COR-L47 (cell line): ENCODE data around the gene ISG15.
"Not testable (repeated sequence)": the region's sequence is repeated elsewhere in the genome, so short reads cannot be mapped to it uniquely, and the experiment has no call there.

Experiments
- DNase-seq: peaks from one replicate; lab custom pipeline; 2025; lab: John Stamatoyannopoulos, UW

Gene ISG15

GRCh38 chr1:975365-975764 lies 37.9 kb upstream of the ISG15 start:
- no peak for DNase-seq

DNA sequence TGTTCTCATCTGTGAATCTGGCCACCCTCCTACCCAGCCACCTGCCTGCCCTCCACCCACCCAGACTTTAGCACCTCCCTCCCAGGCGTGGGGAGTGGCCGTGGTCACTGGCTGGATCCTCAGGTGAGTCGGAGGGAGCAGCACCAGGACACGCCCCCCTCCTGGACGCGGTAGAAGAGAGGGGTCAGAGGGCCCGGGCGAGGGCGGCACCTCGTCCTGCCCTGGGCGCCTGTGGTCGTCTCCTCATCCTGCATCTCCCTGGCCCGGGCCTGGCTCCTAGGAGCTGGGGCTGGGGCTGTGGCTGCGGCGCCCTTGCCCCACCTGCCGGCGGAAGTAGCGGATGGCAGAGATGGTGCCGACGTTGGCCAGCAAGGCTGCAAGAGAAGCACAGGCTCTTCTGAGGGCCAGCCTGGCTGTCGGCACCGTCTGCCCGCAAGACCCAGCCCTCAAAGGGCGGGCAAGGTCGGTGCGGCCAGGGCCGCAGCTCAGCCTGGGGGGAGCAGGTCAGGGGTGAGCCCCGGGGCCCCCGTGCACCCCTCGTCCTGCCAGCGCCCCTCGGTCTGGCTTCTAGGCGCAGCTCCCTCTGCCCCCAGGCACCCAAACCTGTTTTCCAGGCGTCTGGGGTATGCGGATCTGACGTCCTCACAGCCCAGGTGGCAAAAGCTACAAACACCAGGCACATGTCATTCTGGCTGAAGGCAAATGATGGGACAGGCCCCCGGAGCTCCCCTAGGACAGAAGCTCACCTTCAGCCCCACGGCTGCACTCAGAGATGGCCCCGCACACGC lies 37.2 kb upstream of the ISG15 start:
- peak; percentile 65 for DNase-seq

DNA sequence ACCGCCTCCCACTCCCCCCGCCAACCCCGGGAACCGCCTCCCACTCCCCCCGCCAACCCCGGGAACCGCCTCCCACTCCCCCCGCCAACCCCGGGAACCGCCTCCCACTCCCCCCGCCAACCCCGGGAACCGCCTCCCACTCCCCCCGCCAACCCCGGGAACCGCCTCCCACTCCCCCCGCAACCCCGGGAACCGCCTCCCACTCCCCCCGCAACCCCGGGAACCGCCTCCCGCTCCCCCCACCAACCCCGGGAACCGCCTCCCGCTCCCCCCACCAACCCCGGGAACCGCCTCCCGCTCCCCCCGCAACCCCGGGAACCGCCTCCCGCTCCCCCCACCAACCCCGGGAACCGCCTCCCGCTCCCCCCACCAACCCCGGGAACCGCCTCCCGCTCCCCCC lies 36.5 kb upstream of the ISG15 start:
- DNase-seq: not testable (repeated sequence)

GRCh38 chr1:978069-978834 lies 35.0 kb upstream of the ISG15 start:
- no peak for DNase-seq

DNA sequence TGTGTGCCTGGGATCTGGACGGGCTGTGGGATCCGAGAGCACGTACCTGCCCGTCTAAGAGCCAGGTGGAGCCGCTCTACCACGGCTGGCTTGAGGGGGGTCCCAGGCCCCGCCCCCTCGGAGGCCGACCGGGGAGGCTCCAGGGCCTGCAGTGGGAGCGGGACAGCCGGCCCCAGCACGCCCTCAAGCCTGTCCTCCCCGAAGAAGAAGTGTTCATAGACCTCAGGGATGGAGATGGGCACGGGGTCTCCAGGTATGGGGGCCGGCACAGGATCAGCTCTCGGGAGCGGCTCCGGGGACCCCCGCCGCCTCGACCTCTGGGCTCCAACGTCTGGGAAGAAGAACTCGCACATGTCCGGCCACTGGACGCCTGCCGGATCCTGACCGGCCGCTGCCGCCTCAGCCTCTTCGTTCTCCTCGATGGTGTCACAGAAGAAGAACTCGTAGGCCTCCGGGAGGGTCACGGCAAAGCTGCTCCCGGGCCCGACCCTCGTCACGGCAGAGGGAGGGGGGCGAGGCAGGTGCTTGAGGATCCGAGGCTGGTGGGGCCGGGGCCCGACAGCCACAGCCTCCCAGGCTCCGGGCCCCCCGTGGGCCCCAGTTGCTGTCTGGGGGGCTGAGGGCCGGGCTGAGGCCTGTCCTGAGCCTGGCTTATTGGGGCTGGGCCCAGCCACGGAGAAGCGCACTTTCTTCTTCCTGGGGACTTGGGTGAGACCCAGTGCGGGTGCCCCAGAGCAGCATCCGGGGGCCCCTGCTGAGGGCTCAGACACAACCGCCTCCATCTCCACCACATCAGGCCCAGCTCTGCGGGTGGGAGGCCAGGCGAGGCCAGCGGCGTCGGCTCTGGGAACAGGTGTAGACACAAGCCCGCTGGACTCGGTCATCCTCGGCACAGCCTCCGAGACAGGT lies 34.2 kb upstream of the ISG15 start:
- DNase-seq: no peak

DNA sequence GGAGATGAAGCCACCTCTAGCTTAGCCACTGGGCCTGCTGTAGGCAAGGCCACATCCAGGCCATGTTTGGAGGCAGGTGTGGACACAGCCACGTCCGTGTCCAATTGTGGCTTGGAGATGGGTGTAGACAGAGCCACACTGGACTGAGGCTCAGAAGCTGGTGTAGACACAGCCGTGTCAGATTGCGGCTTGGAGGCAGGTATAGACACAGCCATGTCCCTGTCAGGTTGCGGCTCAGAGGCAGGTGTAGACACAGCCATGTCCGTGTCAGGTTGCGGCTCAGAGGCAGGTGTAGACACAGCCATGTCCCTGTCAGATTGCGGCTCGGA lies 33.6 kb upstream of the ISG15 start:
- no peak for DNase-seq

- no peak for DNase-seq
Observed at GRCh38 chr1:980137-980571, 33.1 kb upstream of the ISG15 start.

DNA sequence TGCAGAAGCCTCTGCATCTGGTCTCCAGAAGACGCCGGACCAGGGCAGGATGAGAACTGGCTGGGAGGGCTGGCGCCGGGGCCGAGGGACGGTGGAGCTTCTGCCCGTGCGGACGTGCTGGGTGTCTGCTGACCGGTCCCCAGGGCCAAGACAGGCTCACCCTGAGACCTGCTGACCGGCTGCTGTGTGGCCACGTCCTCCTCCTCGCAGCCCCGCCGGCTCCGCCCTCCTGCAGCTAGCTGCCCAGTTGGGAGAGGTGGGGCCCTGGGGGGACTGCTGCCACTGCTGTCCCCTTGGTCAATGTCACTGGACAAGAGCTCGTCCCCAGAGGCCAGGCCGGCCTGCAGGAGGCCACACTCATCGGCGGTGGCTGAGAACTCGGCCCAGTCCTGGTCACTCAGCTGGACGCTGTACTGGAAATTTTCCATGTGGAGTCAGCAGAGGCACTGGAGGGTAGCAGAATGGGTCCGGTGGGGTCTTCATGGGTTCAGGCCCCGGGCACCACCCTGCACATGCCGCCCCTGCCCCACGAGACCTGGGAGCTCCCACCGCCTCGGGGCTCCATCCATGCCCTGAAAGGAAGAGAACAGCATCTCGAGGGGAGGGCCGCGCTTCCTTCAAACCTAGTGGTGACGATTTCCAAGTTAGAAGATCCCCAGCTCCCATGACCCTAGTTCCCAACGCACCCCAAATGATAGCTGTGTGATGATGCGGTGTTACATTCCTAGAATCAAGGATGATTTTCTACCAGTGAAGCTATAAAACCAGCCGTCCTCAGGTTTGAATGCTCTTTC lies 32.5 kb upstream of the ISG15 start:
- no peak for DNase-seq

DNA sequence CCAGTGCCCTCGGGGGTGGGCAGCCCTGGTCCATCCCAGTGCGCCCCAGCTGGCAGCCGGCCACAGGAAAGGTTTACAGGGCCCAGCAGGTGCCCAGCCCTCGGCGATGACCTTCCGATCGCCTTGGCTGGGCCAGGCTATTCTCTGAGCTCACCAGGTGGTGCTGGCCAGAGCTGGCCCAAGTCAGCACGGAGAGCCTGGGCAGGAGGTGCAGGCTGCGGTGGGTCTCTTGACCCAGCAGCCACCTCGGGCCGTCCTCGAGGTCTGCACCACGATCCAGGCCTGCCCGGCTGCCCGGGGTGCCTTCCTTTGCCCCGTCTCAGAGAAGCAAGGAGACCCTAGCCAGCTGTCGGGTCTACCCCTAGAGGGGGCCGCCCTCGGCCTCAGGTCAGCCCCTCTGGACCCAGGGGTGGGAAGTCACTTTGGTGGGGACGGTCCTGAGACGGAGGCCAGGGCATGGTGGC lies 31.8 kb upstream of the ISG15 start:
- DNase-seq: no peak

DNA sequence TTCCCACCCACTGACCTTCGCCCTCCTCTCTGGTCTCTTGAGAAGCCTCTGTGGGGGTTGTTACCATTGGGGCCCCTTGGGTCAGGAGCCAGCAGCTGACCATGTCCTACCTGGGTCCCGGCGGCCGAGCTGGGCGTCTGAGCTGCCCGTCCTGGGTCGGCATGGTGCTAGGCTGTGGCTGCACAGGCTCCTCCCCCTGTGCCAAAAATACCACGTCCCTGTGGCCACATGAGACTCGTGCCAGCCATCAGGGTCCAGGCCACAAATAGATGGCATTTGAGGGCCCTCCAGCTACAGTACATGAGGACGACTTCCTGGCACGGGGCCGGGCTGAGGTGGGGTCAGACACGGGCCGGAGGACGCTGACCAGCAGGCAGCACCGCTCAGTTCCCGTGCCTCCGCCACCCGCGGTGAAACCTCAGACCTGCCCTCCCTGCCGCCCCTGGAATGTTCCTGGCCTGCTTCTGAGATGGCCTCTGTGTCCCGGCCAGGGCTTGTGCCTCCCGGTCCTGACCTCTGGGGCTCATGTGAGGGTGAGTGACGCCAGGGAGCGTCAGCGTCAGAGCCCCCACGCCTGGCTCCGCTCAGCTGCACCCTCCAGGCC lies 31.2 kb upstream of the ISG15 start, which contains the start of gene PERM1:
PERM1 (minus strand) TSS at position 139 of the 604 bp plus-strand sequence. CDS start 1,064 bp downstream, outside the sequence.
- no peak for DNase-seq

- no peak for DNase-seq
Observed at GRCh38 chr1:982765-983436, 30.4 kb upstream of the ISG15 start.

GRCh38 chr1:983798-984475 lies 29.4 kb upstream of the ISG15 start:
- peak; percentile 12 for DNase-seq

- DNase-seq: no peak
Observed at GRCh38 chr1:984476-984814, 28.9 kb upstream of the ISG15 start.

DNA sequence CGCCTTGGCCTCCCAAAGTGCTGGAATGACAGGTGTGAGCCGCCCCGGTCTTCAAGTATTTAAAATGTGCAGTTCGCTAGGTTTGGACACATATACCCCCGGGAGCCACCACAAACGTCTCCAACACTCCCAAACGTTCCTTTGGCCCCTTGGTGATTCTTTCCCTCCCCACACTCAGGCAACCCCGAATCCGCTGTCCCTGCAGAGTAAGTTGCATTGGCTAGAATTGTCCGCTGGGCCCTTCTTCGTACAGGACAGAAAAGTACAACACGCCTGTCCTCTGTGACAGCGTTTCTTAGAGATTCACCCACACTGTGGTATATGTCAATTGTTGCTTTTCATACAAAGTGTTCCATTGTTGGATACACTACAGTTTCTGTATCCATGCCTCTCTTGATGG lies 28.2 kb upstream of the ISG15 start:
- DNase-seq: no peak

DNA sequence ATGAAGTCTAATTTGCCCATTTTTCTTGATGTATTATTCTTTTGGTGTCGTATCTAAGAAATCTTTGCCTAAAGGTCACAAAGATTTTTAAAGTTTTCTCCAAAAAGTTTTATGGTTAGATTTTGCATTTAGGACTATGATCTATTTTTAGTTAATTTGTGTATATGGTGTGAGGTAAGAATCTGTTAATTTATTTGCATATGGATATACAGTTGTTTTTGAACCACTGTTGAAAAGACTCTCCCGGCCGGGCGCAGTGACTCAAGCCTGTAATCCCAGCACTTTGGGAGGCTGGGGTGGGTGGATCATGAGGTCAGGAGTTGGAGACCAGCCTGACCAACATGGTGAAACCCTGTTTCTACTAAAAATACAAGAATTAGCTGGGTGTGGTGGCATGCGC lies 25.2 kb upstream of the ISG15 start:
- not testable (repeated sequence) for DNase-seq

- DNase-seq: not testable (repeated sequence)
Observed at GRCh38 chr1:991275-991674, 22.0 kb upstream of the ISG15 start.

DNA sequence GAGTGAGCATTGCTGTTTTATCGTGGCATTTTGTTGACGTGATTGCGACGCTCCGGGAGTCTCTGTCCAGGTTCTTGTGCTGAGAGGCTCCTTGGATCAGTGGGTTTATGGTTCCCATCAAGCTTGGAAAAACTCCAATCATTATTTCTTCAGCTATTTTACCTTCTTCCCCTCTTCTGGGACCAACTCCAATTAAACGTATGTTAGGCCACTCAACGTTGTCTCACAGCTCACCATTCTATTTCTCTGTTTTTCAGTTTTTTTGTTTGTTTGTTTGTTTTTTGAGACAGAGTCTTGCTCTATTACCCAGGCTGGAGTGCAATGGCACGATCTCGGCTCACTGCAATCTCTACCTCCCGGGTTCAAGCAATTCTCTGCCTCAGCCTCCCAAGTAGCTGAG lies 21.4 kb upstream of the ISG15 start:
- no peak for DNase-seq

- DNase-seq: no peak
Observed at GRCh38 chr1:992362-992761, 20.9 kb upstream of the ISG15 start.

- no peak for DNase-seq
Observed at GRCh38 chr1:993379-993995, 19.8 kb upstream of the ISG15 start.
